HG02623 (cell line): ENCODE data around the gene TLCD3A.
A peak's percentile ranks its signal among the peaks of the same experiment; 100 is the strongest.
"Not testable (repeated sequence)": the region's sequence is repeated elsewhere in the genome, so short reads cannot be mapped to it uniquely, and the experiment has no call there.

ENCODE experiments used
- ATAC-seq: cut with Tn5 transposase; IDR thresholded peaks from one replicate; pipeline ENCODE4 v1.9.1; 2021; ENCODE audit warnings: moderate library complexity; ENCODE audit not compliant: unreplicated experiment

The TLCD3A gene

DNA sequence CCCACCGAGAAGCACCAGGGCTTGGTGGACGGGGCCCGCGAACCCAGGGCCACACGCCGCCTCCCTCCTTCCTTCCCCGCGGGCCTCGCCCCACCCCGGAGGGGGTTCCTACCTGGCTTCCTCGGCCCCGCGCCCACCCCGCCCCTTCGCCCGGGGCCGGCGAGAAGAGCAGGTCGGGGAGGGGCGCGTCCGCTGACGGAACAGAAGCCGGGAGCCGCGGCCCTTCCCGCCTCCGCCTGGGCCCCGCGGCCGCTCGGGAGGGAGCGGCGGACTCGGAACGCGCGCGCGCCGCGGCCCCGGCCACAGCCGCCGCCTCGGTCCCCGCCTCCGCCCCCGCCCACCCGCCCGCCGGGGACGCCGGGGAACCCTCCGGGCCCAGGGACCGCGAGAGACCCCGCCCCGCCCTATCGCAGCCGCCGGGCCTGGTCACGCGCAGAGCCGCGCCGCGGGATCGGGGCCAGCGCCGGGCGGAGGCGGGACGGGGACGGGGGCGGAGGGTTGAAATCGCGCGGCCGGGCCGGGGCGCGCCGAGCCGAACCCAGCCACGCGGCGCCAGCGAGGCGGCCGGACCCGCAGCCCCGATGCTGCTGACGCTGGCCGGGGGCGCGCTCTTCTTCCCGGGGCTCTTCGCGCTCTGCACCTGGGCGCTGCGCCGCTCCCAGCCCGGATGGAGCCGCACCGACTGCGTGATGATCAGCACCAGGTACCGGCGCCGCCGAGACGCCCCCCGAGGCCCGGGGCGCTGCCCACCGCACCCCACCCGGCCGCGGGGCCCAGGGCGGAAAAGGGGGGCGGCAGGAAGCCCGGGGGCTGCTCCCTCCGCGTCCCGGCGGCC is at the start of gene TLCD3A:
Gene TLCD3A (plus strand): TSS at position 530 of the 835 bp plus-strand sequence. CDS start 52 bp downstream, at position 582.
- peak; percentile 46 for ATAC-seq

GRCh38 chr17:683040-683439 is 49.4 kb upstream of the TLCD3A start:
- ATAC-seq = no peak

- no peak for ATAC-seq
These were observed 48.7 kb upstream of the TLCD3A start for GRCh38 chr17:683499-684254.

DNA sequence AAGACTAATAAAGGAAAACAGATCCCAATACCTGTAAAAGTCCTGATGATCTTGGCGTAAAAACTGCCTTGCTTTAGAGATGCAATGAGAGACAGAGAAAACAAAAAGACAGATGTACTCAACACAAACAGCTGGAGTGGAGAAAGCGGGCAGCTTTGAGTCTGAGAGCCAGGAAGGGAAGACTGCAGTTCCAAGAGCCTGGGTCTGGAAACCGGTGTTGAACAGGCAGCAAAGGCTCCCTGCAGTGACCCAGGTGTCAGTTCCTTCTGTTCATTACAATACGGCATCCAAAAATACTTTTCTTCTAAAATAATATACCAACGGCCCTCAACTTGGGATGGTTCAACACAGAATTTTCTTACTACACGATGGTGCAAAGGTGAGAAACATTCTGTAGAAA is 47.4 kb upstream of the TLCD3A start:
- no peak for ATAC-seq

- no peak for ATAC-seq
These were observed 44.1 kb upstream of the TLCD3A start for GRCh38 chr17:688100-688989.

- no peak for ATAC-seq
These were observed 42.7 kb upstream of the TLCD3A start for GRCh38 chr17:689556-690275.

DNA sequence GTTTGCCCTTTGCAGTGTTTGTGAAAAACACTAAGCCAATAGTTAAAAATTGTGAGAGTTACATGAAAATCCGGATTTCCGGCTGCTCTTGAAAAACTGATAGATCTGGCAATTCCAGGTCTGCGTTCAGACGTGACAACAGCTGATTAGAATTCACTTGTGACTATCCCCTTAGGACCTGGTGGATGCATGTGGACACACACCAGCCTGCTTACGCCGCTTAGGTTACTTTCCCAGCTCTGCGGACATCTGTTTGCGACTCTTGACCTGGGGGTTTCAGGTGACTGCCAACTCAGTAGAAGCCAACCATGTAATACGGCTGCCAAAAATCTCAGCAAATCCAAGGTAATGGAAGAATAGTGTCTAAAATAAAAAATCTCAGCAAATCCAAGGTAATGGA is 42.0 kb upstream of the TLCD3A start:
- ATAC-seq = no peak

DNA sequence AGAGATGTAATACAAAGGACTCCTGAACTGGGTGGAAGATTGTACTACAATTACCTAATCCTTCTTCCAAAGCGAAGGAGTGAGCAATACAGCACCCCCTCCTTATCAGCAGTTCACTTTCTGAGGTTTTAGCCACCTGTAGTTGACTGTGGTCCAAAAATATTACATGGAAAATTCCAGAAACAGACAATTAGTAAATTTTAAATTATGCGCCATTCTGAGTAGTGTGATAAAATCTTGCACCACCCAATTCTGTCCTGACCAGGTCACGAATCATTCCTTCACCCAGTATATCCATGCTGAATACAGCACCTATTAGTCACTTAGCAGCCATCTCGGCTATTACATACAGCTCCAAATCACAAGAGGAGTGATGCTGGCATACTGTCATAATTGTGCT is 41.0 kb upstream of the TLCD3A start:
- no peak for ATAC-seq

- ATAC-seq = no peak
These were observed 40.3 kb upstream of the TLCD3A start for GRCh38 chr17:692116-692515.

DNA sequence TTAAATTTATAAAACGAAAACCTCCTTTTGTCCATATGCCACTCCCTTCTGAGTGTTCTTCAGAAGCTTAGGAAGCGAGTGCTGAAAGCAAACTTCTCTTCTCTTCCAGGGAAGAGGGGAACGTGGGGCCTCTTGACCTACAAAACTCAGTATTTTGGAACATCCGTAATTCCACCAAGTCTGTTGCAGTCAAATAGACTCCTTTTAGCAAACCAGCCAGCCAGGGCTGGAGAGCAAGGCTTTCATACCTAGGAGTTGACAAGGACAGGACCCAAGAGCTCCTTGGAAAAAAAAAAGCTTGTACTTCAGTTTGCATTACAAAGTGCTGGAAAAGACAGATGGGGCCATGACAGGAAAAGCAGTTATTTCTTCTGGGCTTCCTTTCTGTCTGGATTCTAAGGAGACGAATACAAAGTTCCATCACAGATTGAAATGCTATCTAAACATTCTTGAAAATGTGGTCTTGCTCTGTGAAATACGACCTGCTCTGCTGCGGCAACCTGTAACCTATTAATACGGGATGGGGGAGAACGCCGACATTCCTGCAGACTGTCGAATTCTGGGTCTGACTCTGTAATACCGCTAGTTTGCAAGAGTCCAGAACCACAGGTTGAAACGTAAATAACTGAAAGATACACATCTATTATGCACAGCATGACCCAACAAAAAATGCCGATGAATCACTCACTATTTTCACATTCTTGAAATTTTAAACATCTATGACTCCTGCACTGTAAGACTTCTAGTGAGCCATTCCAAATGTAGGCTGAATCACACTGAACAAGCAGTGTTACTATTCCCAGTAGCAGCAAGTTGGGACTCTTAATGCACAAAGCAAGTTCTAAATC is 38.4 kb upstream of the TLCD3A start:
- ATAC-seq = no peak

DNA sequence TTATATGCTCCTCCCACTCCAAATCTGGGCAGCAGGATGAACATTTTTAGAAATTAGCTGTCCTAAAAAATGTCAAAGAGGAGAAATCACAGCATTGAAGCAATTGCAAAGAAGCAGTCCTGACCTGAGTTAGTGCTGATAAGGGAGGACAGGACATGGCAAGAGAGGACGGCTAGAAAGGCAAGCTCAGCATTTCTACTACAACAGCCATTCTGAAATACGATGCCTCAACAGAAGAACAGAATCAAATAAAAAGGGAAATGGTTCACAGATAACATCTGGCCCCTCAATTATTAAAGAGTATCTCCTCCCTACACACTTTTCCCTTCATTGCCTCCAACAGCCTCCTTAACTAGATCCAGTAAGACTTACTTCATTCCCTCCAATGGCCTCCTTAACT is 36.0 kb upstream of the TLCD3A start:
- no peak for ATAC-seq

GRCh38 chr17:697682-698081 is 34.7 kb upstream of the TLCD3A start:
- ATAC-seq = no peak

DNA sequence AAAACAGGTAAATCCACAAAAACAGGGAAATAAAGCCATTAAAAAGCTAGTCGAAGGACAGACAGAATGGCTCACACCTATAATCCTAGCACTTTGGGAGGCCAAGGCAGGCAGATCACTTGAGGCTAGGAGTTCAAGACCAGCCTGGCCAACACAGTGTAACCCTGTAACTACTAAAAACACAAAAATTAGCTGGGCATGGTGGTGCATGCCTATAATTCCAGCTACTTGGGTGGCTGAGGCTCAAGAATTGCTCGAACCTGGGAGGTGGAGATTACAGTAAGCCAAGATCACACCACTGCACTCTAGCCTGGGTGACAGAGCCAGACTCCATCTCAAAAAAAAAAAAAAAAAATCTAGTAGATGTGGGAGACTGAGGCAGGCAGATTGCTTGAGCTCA is 34.3 kb upstream of the TLCD3A start:
- not testable (repeated sequence) for ATAC-seq

DNA sequence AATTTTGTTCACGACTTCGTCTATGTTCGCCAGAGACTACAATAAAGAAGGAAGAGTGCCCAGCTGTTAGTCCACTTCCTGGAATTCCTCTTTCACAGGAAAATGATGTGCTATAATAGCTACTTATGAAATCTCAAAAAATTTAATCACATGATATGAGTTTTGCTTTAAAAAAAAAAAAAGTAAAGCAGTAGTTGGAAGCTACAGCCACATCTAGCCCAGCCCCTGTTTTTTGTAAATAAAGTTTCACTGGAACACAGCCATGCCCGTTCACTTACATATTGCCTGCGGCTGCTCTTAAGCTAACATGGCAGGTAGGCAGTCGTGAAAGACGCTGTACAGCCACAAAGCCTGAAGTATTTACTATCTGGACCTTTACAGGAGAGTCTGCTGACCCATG is 33.1 kb upstream of the TLCD3A start:
- no peak for ATAC-seq

GRCh38 chr17:700504-701094 is 31.8 kb upstream of the TLCD3A start:
- no peak for ATAC-seq

- no peak for ATAC-seq
These were observed 29.1 kb upstream of the TLCD3A start for GRCh38 chr17:703081-703875.

- no peak for ATAC-seq
These were observed 28.1 kb upstream of the TLCD3A start for GRCh38 chr17:704111-704864.

DNA sequence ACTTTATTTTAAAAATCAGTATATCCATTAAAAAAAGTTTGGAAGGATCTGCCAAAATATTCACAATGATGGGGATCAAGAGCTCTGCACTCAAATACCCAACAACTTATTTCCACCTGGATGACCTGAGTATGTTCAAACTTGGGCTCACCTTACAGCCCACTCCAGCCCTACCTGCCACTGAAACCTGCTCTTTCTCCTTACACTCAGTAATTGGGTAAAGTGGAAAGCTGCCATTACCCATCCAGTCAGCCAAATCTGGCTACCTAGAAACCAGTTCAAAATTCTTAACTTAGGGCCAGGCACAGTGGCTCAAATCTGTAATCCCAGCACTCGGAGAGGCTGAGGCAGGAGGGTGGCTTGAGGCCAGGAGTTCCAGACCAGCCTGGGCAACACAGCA is 27.4 kb upstream of the TLCD3A start:
- no peak for ATAC-seq
